ENCODE results near the gene HTR6.

The HTR6 gene

DNA sequence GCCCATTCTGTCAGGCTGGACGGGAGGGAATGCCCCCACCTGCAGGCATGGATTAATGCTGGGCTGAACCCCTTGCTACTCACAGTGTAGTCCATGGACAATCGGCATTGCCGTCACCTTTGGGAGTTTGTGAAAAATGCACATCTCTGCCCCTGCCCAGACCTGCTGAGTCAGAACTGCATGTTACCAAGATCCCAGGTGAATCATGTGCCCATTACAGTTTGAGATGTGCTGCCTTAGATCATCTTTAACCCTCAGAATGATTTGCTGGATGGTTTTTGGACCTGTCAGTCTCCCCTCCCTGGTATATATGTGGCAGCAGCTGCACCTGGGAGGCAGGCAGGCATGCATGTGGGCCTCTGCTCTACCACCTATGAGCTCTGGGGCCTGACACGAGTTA is 15.0 kb downstream of the HTR6 start:
- Histone ChIP-seq H4K8ac (ENCODE audit: low read length) (no peak overlapping the region), H3K14ac (ENCODE audit: low read length in 2 of 2) (no peak overlapping the region), H3K27me3 (ENCODE audit: control insufficient read depth in 1 of 2, insufficient read depth in 1 of 2, low read length in 2 of 2) (peaks cover 0 to 22% of the 10 kb centered on the region in 2 experiments), H2BK15ac (ENCODE audit: low read depth, poor library complexity, severe bottlenecking) (no peak overlapping the region), H3K18ac (ENCODE audit: low read depth in 1 of 2, low read length in 2 of 2) (no peak overlapping the region), H3K23ac (ENCODE audit: low read length in 2 of 2) (no peak overlapping the region), H2AK5ac (ENCODE audit: low read length, severe bottlenecking) (no peak overlapping the region), H4K91ac (ENCODE audit: low read length) (no peak overlapping the region), H3K27ac (ENCODE audit: low read length, poor library complexity, severe bottlenecking) (no peak overlapping the region), H3K4me2 (ENCODE audit: low read length, poor library complexity, severe bottlenecking) (no peak overlapping the region), H3K36me3 (ENCODE audit: control insufficient read depth in 1 of 2, insufficient read depth in 2 of 2, low read depth in 1 of 2, low read length in 2 of 2) (no peaks in the 10 kb centered on the region), H3K4ac (ENCODE audit: low read depth in 1 of 2, low read length in 2 of 2) (no peak overlapping the region), H2AFZ (ENCODE audit: low read depth, low read length) (no peak overlapping the region), H2BK12ac (ENCODE audit: low read length in 2 of 2) (no peak overlapping the region), H3K4me3 (ENCODE audit: insufficient read depth in 1 of 2, low read depth in 1 of 2, low read length in 2 of 2) (no peak overlapping the region), H3K79me1 (replicated peaks; ENCODE audit: low read length, poor library complexity, severe bottlenecking) (no peaks in the 10 kb centered on the region), H2BK120ac (ENCODE audit: low read depth, low read length) (no peak overlapping the region), H2BK5ac (ENCODE audit: low read depth, low read length, poor library complexity, severe bottlenecking) (no peak overlapping the region), H3K9ac (ENCODE audit: low read length) (no peak overlapping the region), H3K9me3 (ENCODE audit: control insufficient read depth, low read length) (no peaks in the 10 kb centered on the region), H3K4me1 (ENCODE audit: control insufficient read depth, insufficient read depth, low read depth, low read length) (peaks cover 8% of the 10 kb centered on the region)
- 86% methylated on average over 4 of the region's 4 CpGs for WGBS
- no peak for DNase-seq

DNA sequence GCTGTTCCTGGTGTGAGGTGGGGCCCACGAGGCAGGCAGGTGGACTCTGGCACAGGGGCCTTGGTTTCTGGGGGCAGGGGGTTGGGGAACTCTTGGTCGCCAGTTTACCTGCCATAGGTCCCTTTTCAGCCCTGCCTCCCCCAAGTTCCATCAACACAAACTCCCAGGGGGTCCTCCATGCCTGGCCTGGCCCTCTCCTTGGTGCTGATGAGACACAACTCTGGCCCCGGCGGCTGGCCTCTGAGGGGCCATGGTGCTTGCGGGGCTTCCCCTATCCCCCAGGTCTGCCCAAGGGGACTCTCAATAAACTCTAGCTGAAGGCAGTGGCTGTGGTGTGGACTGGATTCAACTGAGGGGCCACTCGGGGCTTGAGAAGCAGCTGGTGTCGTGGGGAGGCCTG is 16.0 kb downstream of the HTR6 start:
- no peak overlapping the region for H2BK15ac ChIP-seq (ENCODE audit: low read depth, poor library complexity, severe bottlenecking)
- no peaks in the 10 kb centered on the region for H3K36me3 ChIP-seq (ENCODE audit: control insufficient read depth in 1 of 2, insufficient read depth in 2 of 2, low read depth in 1 of 2, low read length in 2 of 2)
- no peak for DNase-seq
- H3K4me2 ChIP-seq (ENCODE audit: low read length, poor library complexity, severe bottlenecking): no peak overlapping the region
- no peaks in the 10 kb centered on the region for H3K9me3 ChIP-seq (ENCODE audit: control insufficient read depth, low read length)
- peaks cover 8% of the 10 kb centered on the region for H3K4me1 ChIP-seq (ENCODE audit: control insufficient read depth, insufficient read depth, low read depth, low read length)
- H3K79me1 ChIP-seq (replicated peaks; ENCODE audit: low read length, poor library complexity, severe bottlenecking): no peaks in the 10 kb centered on the region
- H3K14ac ChIP-seq (ENCODE audit: low read length in 2 of 2): no peak overlapping the region
- no peak overlapping the region for H2BK5ac ChIP-seq (ENCODE audit: low read depth, low read length, poor library complexity, severe bottlenecking)
- no peak overlapping the region for H3K18ac ChIP-seq (ENCODE audit: low read depth in 1 of 2, low read length in 2 of 2)
- H3K27me3 ChIP-seq (ENCODE audit: control insufficient read depth in 1 of 2, insufficient read depth in 1 of 2, low read length in 2 of 2): peaks cover 0 to 15% of the 10 kb centered on the region in 2 experiments
- no peak overlapping the region for H2BK12ac ChIP-seq (ENCODE audit: low read length in 2 of 2)
- H2AK5ac ChIP-seq (ENCODE audit: low read length, severe bottlenecking): no peak overlapping the region
- no peak overlapping the region for H4K8ac ChIP-seq (ENCODE audit: low read length)
- H3K4me3 ChIP-seq (ENCODE audit: insufficient read depth in 1 of 2, low read depth in 1 of 2, low read length in 2 of 2): no peak overlapping the region
- H2BK120ac ChIP-seq (ENCODE audit: low read depth, low read length): no peak overlapping the region
- no peak overlapping the region for H4K91ac ChIP-seq (ENCODE audit: low read length)
- no peak overlapping the region for H3K4ac ChIP-seq (ENCODE audit: low read depth in 1 of 2, low read length in 2 of 2)
- H3K27ac ChIP-seq (ENCODE audit: low read length, poor library complexity, severe bottlenecking): no peak overlapping the region
- no peak overlapping the region for H3K23ac ChIP-seq (ENCODE audit: low read length in 2 of 2)
- WGBS: 71% methylated on average over 4 of the region's 7 CpGs
- H2AFZ ChIP-seq (ENCODE audit: low read depth, low read length): no peak overlapping the region
- no peak overlapping the region for H3K9ac ChIP-seq (ENCODE audit: low read length)

GRCh38 chr1:19682257-19682656 is 17.6 kb downstream of the HTR6 start:
- no peak overlapping the region for H2BK12ac ChIP-seq (ENCODE audit: low read length in 2 of 2)
- H2BK120ac ChIP-seq (ENCODE audit: low read depth, low read length): no peak overlapping the region
- H3K79me1 ChIP-seq (replicated peaks; ENCODE audit: low read length, poor library complexity, severe bottlenecking): no peaks in the 10 kb centered on the region
- no peak overlapping the region for H4K91ac ChIP-seq (ENCODE audit: low read length)
- no peak overlapping the region for H3K23ac ChIP-seq (ENCODE audit: low read length in 2 of 2)
- H2BK15ac ChIP-seq (ENCODE audit: low read depth, poor library complexity, severe bottlenecking): no peak overlapping the region
- no peak overlapping the region for H3K27ac ChIP-seq (ENCODE audit: low read length, poor library complexity, severe bottlenecking)
- H2AK5ac ChIP-seq (ENCODE audit: low read length, severe bottlenecking): no peak overlapping the region
- peaks cover 8% of the 10 kb centered on the region for H3K4me1 ChIP-seq (ENCODE audit: control insufficient read depth, insufficient read depth, low read depth, low read length)
- H2BK5ac ChIP-seq (ENCODE audit: low read depth, low read length, poor library complexity, severe bottlenecking): no peak overlapping the region
- peaks cover 0 to under 1% of the 10 kb centered on the region in 2 experiments for H3K36me3 ChIP-seq (ENCODE audit: control insufficient read depth in 1 of 2, insufficient read depth in 2 of 2, low read depth in 1 of 2, low read length in 2 of 2)
- H2AFZ ChIP-seq (ENCODE audit: low read depth, low read length): no peak overlapping the region
- no peak overlapping the region for H3K18ac ChIP-seq (ENCODE audit: low read depth in 1 of 2, low read length in 2 of 2)
- H3K9me3 ChIP-seq (ENCODE audit: control insufficient read depth, low read length): no peaks in the 10 kb centered on the region
- peaks cover 0 to 9% of the 10 kb centered on the region in 2 experiments for H3K27me3 ChIP-seq (ENCODE audit: control insufficient read depth in 1 of 2, insufficient read depth in 1 of 2, low read length in 2 of 2)
- no peak overlapping the region for H3K14ac ChIP-seq (ENCODE audit: low read length in 2 of 2)
- peak; percentile 86 for DNase-seq
- no peak overlapping the region for H3K4ac ChIP-seq (ENCODE audit: low read depth in 1 of 2, low read length in 2 of 2)
- no peak overlapping the region for H3K4me2 ChIP-seq (ENCODE audit: low read length, poor library complexity, severe bottlenecking)
- no peak overlapping the region for H3K4me3 ChIP-seq (ENCODE audit: insufficient read depth in 1 of 2, low read depth in 1 of 2, low read length in 2 of 2)
- H4K8ac ChIP-seq (ENCODE audit: low read length): no peak overlapping the region
- 22% methylated on average over 3 of the region's 3 CpGs for WGBS
- H3K9ac ChIP-seq (ENCODE audit: low read length): no peak overlapping the region

DNA sequence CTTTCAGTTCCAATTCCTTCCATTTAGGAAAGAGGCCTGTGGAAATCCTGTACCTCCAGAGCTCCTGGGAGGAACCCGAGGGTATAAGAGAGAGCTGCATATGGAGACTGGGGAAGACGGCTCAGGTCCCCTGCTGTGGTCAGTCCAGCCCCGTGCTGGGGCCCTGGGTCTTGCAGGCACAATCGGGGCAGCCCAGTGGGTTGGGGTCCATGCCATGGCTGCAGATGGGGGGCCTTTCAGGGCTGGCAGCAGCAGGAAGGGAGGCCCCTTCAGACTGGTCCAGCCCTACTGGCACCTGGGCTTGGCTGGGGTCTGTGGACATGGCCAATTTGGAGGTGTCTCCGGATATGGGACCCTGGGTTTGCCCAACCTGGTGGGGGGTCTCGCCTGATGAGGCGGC is 18.2 kb downstream of the HTR6 start:
- Histone ChIP-seq H3K9me3 (ENCODE audit: control insufficient read depth, low read length) (no peaks in the 10 kb centered on the region), H3K14ac (ENCODE audit: low read length in 2 of 2) (no peak overlapping the region), H3K4me3 (ENCODE audit: insufficient read depth in 1 of 2, low read depth in 1 of 2, low read length in 2 of 2) (no peak overlapping the region), H4K8ac (ENCODE audit: low read length) (no peak overlapping the region), H2AK5ac (ENCODE audit: low read length, severe bottlenecking) (no peak overlapping the region), H3K18ac (ENCODE audit: low read depth in 1 of 2, low read length in 2 of 2) (no peak overlapping the region), H2BK15ac (ENCODE audit: low read depth, poor library complexity, severe bottlenecking) (no peak overlapping the region), H3K79me1 (replicated peaks; ENCODE audit: low read length, poor library complexity, severe bottlenecking) (no peaks in the 10 kb centered on the region), H3K9ac (ENCODE audit: low read length) (no peak overlapping the region), H2BK5ac (ENCODE audit: low read depth, low read length, poor library complexity, severe bottlenecking) (no peak overlapping the region), H3K27ac (ENCODE audit: low read length, poor library complexity, severe bottlenecking) (no peak overlapping the region), H3K4ac (ENCODE audit: low read depth in 1 of 2, low read length in 2 of 2) (no peak overlapping the region), H2BK12ac (ENCODE audit: low read length in 2 of 2) (no peak overlapping the region), H2AFZ (ENCODE audit: low read depth, low read length) (no peak overlapping the region), H3K23ac (ENCODE audit: low read length in 2 of 2) (no peak overlapping the region), H3K4me2 (ENCODE audit: low read length, poor library complexity, severe bottlenecking) (no peak overlapping the region), H3K36me3 (ENCODE audit: control insufficient read depth in 1 of 2, insufficient read depth in 2 of 2, low read depth in 1 of 2, low read length in 2 of 2) (peaks cover 1 to 4% of the 10 kb centered on the region in 2 experiments), H3K27me3 (ENCODE audit: control insufficient read depth in 1 of 2, insufficient read depth in 1 of 2, low read length in 2 of 2) (peaks cover 0 to 9% of the 10 kb centered on the region in 2 experiments), H2BK120ac (ENCODE audit: low read depth, low read length) (no peak overlapping the region), H4K91ac (ENCODE audit: low read length) (no peak overlapping the region), H3K4me1 (ENCODE audit: control insufficient read depth, insufficient read depth, low read depth, low read length) (peaks cover 8% of the 10 kb centered on the region)
- DNase-seq: no peak
- WGBS: 77% methylated on average over 7 of the region's 7 CpGs

Measured in mesenchymal stem cell (in vitro differentiated cells and primary cell).